Smooth muscle cell of the umbilical artery (primary cell): ENCODE measurements around the gene STK38. TPM values are rescaled to one million over a fixed set of nuclear protein-coding genes. Genes with fewer than 3 reads are reported as not detected.

ENCODE experiments used
- total RNA-seq: library from RNA; depleted of rRNA; stranded (reverse); fragments of >200 nt; gene quantifications from 2 replicates; pipeline ENCODE4 v1.2.3, GENCODE V29; 2014

The STK38 gene
- total RNA-seq: 19.6 and 26.4 TPM in 2 replicates

GRCh38 chr6:36546920-36547645, at the start of gene STK38:
Gene STK38, minus strand, starts transcription at chr6:36547479. Its CDS starts 7,277 bp downstream, at chr6:36540202.

GRCh38 chr6:36594029-36594815, 46.9 kb upstream of the STK38 start, which contains the start of gene SRSF3:
Gene SRSF3, plus strand, starts transcription at chr6:36594362. Its CDS starts 2,401 bp downstream, at chr6:36596763.

Other genes with a start within 250 kb of the STK38 start
- not detected in 2 replicates for gene BNIP5, start 210.6 kb downstream of the STK38 start, total RNA-seq
- 0.28 TPM in 1 of 2 replicates, not detected in the other for gene ETV7, start 159.8 kb downstream of the STK38 start, total RNA-seq
- not detected in 2 replicates for gene PXT1, start 104.6 kb downstream of the STK38 start, total RNA-seq
- gene KCTD20, start 104.5 kb downstream of the STK38 start, total RNA-seq: 63.5 and 114 TPM in 2 replicates
- gene SRSF3, start 46.9 kb upstream of the STK38 start, total RNA-seq: 119 and 356 TPM in 2 replicates
- 567 and 603 TPM in 2 replicates for gene CDKN1A, start 131.2 kb upstream of the STK38 start, total RNA-seq
- not detected in 2 replicates for gene RAB44, start 150.3 kb upstream of the STK38 start, total RNA-seq